Measurements from ENCODE around the gene ADAMTSL3.

The ADAMTSL3 gene

GRCh38 chr15:83655237-83655616, 1.3 kb downstream of the ADAMTSL3 start:
- DNase-seq, result no peak

DNA sequence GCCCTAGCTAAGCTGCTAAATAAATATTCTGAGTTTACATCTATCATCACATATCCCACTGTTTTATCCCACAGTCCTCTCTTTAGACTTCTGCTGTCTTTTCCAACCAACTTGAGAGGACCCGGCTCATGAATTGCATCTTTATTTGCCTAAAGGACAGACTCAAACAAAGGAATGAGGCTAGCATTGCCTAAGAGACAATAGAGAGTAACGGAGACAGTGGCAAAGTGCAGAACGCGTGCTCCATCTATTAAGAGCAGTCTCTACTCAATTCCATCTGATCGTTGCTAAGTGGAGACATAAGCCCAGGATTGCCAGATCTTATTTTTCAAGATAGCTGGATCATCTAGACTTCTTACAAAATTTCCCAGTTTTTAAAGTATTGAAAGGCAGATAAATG, 2.3 kb downstream of the ADAMTSL3 start:
- DNase-seq, result no peak

- no peak for DNase-seq
Measured at GRCh38 chr15:83656943-83657528, 3.1 kb downstream of the ADAMTSL3 start.

GRCh38 chr15:83657549-83657948, 3.6 kb downstream of the ADAMTSL3 start:
- DNase-seq, result no peak

GRCh38 chr15:83658430-83659416, 4.8 kb downstream of the ADAMTSL3 start:
- no peak for DNase-seq

- DNase-seq, result no peak
Measured at GRCh38 chr15:83659417-83659812, 5.5 kb downstream of the ADAMTSL3 start.

DNA sequence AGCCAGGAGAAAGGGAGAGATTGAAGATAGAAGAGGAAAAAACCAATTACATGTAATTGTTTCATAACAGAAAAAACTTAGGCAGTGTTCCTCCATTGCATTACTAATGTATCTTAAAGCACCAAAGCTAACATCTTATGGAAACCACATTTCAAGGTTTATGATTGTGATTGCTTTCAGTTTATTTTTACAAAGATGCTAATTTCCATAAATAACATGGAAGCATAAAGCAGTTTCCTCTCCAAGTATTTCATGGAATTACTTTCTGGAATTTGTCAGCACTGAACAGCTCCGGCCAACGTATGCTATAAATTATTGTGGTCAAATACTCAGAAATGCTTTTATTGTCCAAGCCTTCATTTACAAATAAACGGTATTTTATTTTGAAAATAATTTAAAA, 11.6 kb downstream of the ADAMTSL3 start:
- DNase-seq, result no peak

DNA sequence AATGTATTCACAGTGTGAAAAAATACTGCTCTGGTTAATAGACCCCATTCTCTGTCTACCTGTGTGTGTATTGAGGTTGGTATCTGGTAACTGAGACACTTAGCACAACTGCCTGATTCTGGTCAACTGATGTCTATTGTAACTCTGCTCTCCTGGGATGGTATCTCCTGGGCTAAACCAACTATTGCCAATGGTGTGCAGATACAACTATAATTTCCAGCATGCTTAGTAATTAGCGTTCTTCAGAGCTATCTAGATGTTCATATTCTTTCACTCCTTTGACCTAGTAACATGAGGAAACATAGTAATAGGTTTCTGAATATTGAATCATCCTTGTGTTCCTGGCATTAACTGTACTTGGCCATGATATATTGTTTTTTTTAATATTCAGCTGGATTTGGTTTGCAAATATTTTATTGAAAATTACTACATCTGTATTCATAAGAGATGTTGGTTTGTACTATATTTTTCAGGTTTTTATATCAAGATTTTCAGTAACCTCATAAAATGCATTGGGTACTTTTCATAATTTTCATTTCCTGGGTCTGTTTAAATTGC, 16.8 kb downstream of the ADAMTSL3 start:
- DNase-seq, result no peak

GRCh38 chr15:83671603-83672002, 17.7 kb downstream of the ADAMTSL3 start:
- no peak for DNase-seq

GRCh38 chr15:83673385-83673784, 19.5 kb downstream of the ADAMTSL3 start:
- DNase-seq, result no peak

DNA sequence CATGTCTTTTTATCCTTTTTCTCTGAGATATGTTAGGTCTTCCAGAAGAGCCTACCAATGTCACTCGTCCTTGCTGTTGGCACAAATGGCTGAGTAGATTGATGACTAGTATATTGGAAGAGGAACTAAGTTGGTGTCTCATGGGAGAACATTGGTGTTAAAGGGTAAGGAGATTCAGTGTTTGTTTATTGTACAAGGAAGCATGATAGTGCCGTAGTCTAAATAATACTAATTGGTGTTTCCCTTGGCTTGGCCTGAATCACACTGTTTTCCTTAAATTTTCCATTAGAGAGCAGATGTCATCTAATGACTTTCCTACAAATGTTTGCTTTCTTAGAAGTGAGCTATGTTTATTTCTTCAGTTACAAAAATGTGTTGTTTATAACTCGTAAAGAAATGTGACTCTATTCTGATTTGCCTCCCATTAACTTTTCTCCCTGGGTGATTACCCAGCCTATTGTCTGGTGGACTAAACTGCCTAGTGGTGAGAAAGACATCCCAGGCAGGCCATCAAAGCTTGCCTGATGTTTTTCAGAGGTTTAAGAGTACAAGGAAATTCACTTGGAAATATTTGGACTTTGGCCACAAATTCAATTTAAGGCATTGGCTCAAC, 28.7 kb downstream of the ADAMTSL3 start:
- DNase-seq, result no peak

- no peak for DNase-seq
Measured at GRCh38 chr15:83685916-83686332, 32.0 kb downstream of the ADAMTSL3 start.

GRCh38 chr15:83688201-83688600, 34.3 kb downstream of the ADAMTSL3 start:
- no peak for DNase-seq

GRCh38 chr15:83690676-83691075, 36.8 kb downstream of the ADAMTSL3 start:
- DNase-seq, result no peak

- DNase-seq, result no peak
Measured at GRCh38 chr15:83692746-83693581, 39.0 kb downstream of the ADAMTSL3 start.

GRCh38 chr15:83694015-83694414, 40.1 kb downstream of the ADAMTSL3 start:
- no peak for DNase-seq

DNA sequence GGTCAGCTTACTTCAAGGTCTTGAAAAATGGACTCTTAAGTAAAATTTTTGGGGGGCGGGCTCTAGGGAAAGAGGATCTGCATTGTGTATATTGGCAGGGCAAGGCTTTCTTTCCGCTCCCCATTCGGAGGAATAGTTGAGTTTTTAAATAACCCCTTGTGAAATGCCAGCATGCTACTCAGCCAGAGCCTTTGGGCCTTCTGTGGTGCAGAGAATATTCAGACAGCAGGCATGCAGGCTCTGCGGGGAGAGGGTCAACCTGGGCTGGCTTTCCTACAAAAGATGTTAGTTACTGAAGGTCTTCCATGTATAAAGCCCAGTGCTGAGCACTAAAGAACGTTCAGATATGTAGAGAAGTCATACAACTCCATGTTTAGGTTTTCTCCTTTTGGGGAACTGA, 40.6 kb downstream of the ADAMTSL3 start:
- DNase-seq, result no peak

- DNase-seq, result no peak
Measured at GRCh38 chr15:83695246-83695645, 41.3 kb downstream of the ADAMTSL3 start.

DNA sequence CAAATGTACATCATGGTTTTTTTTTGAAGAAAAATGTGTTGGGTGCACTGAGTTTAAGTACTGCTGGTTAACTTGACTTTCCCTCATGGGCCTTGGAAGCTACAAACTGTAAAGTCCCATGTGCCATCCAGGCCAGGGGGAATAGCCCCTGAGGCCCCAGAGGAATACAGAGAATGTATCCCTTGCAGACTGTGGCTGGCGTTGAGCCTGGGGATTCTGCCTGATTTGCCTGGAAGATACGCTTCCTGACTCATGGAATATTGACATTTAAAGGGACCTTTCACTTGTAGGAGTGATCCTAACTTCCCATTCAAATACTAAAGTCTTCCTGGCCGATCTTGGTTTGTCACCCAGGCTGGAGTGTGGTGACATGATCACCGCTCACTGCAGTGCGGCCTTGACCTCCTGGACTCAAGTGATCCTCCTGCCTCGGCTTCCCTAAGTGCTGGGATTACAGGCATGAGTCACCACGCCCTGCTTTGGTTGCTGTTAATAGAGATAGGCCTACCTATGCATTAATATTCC, 42.0 kb downstream of the ADAMTSL3 start:
- DNase-seq, result no peak

GRCh38 chr15:83697716-83698115, 43.8 kb downstream of the ADAMTSL3 start:
- DNase-seq, result no peak

GRCh38 chr15:83698294-83698693, 44.4 kb downstream of the ADAMTSL3 start:
- no peak for DNase-seq

DNA sequence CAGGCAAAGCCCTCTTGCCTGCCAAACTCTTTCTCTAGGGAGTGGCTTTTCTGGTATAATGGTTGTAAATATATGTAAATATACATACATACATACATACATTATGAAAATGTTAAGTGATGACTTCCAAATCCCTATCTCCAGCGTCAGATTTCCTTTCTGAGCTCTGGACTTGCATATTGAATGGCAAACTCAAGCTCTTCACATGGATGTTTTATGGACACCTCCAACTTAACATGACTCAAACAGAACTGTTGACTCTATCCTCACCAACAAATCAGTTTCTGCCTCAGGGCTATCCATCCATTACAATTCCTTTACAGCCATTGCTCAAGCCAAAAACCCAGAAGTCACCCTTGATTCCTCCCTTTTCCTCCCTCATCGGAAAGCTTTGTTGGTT, 45.1 kb downstream of the ADAMTSL3 start:
- no peak for DNase-seq

Data from Kasumi-1 (cell line).